DOHH2 (cell line): ENCODE data around the gene POP5.

Experiments used
- EZH2phosphoT487 ChIP-seq: fragments of 200-600 bp; sonication (generic); IDR thresholded peaks from 2 replicates; pipeline ENCODE4 v1.6.1; 2017; ENCODE audit warnings: borderline replicate concordance, mild to moderate bottlenecking, antibody characterized with exemption, low read length, moderate library complexity, mixed read lengths
- TF ChIP-seq, protein P1 (sequence below): fragments of 200-600 bp; sonication (generic); IDR thresholded peaks from one replicate; pipeline ENCODE4 v1.5.1; 2014; ENCODE audit warnings: antibody characterized with exemption, mild to moderate bottlenecking, low read depth, low read length; ENCODE audit not compliant: poor library complexity, severe bottlenecking

DNA sequence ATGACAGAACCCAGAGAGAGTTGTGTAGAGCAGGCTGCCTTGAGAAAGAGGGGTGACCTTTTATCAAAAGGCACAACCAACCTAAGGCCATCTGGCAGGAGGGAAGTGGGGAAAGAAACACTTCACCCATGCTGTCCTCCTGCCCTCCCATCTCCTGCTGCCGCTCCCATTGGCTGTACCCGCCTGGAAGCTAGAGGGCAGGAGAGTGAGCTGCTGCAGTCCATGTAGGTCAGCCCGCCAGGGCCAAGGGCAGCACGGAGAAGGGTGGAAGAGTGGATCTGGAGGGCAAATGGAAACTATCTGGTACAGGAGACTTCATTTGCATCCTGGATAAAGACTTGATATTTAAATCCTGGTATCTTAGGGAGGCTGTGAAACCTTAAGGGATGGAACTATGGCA lies 47.7 kb upstream of the POP5 start:
- no peak for TF ChIP-seq EZH2phosphoT487
- TF ChIP-seq, protein P1, sequence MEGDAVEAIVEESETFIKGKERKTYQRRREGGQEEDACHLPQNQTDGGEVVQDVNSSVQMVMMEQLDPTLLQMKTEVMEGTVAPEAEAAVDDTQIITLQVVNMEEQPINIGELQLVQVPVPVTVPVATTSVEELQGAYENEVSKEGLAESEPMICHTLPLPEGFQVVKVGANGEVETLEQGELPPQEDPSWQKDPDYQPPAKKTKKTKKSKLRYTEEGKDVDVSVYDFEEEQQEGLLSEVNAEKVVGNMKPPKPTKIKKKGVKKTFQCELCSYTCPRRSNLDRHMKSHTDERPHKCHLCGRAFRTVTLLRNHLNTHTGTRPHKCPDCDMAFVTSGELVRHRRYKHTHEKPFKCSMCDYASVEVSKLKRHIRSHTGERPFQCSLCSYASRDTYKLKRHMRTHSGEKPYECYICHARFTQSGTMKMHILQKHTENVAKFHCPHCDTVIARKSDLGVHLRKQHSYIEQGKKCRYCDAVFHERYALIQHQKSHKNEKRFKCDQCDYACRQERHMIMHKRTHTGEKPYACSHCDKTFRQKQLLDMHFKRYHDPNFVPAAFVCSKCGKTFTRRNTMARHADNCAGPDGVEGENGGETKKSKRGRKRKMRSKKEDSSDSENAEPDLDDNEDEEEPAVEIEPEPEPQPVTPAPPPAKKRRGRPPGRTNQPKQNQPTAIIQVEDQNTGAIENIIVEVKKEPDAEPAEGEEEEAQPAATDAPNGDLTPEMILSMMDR: no peak
